GM21717 (cell line): ENCODE data around the gene RBL2.

Experiments used
- ATAC-seq: cut with Tn5 transposase; IDR thresholded peaks from one replicate; pipeline ENCODE4 v1.9.1; 2021; ENCODE audit warnings: mild to moderate bottlenecking, moderate library complexity; ENCODE audit not compliant: unreplicated experiment

The RBL2 gene

DNA sequence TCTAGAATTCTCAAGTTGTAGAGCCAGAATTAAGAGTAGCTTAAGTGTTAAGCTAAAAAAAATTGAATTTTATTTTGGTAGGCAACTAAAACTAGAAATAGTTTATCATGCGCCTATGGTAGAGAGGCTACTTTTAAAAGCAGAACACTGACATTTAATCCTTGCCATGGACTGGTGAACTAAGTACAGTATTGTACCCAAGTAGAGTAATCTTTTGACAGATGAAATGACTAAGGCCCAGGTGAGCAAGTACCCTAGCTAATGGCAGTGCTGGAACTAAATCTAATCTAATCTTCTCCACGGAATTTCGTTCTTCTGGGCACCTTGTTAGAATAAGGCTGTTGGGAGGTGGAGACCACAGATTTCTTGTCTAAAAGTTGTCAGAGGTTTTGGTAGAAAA lies 11.8 kb downstream of the RBL2 start:
- no peak for ATAC-seq

DNA sequence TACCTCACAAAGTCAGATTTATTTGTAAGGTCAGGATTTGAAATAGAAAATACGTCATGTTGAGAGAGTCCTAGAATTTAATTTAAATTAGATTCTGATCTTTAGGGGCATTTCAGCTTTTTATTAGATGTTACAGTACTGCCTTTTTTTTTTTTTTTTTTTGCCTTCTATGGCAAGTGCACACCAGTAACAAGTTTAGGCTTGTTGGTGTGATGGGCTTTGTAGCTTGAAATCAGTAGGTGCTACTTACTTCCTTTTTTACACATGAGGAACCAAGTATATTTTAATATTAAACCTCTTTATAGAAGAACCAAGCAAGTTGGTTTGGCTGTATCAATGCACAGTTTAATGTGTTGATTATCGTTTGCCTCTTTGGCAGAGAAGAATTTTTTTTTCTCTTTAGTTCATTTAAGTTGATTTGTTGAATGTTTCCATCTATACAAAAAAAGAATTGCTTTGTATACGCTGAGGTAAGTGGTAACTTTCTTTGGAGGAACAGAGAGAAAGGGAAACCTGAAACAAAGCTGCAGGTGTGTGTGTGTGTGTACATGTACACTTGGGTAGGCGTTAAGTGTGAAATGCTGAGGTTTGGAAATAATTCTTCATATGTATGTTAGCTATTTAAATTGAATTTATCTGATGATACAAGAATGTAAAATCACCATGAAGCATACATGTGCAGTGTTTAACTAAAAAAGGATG lies 15.7 kb downstream of the RBL2 start:
- ATAC-seq, result peak; percentile 61

DNA sequence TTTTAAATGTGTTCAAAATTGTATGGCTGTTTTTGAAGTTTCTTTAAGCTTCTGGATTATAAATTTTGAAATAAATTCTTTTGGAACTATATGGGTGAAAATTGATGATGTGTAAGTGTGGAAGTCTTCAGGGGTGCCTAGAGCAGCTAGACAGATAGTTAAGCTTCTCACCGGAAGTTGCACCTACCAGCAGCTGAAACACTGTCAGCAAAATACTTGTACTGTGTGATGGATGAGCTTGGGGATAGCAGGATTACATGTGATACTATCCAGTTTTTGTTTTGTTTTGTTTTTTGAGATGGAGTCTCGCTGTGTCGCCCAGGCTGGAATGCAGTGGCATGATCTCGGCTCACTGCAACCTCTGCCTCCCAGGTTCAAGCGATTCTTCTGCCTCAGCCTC lies 19.7 kb downstream of the RBL2 start:
- no peak for ATAC-seq

DNA sequence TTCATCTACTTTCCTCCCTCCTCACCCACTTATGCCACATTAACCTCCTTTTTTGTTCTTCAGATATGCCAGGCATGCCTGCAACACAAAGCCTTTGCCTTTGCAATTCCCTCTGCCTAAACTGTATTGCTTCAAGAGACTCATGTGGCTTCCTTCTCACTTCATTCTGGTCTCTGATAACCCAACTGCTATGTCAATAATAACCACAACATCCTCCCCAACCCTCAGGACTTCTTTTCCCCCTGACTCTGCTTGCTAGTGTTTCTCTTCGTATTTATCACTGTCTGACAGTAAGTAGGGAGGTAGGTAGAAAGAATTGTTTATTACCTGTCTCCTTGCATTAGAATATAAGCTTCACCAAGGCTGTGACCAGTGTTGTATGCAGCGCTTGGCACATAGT lies 22.4 kb downstream of the RBL2 start:
- no peak for ATAC-seq

DNA sequence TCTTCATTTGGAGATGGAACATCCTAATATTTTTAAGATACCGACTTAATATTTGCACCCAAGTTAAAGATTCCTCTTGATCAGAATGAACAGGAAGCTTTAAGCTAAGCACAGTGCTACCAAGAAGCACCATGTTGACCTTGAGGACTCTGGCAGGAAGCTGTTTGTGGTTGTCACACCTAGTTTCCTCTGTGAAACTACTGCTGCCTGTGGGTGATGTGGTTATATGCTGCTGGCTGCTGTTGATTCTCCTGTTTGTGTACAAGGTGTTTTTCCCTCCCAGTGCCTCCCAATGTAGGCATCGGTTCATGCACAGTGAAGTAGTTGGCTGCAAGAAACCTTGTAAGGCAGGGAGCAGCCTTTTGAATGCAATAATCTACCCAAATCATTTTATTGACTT lies 23.4 kb downstream of the RBL2 start:
- peak; percentile 100 for ATAC-seq

DNA sequence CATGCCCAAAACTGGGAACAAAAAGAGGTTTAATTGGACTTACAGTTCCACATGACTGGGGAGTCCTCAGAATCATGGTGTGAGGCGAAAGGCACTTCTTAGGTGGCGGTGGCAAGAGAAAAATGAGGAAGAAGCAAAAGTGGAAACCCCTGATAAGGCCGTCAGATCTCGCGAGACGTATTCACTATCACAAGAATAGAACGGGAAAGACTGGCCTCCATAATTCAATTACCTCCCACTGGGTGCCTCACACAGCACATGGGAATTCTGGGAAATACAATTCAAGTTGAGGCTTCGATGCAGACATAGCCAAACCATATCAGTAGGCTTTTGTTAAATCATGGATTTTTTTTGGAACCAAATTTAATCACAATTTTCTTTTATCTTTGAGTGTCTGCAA lies 24.4 kb downstream of the RBL2 start:
- no peak for ATAC-seq

DNA sequence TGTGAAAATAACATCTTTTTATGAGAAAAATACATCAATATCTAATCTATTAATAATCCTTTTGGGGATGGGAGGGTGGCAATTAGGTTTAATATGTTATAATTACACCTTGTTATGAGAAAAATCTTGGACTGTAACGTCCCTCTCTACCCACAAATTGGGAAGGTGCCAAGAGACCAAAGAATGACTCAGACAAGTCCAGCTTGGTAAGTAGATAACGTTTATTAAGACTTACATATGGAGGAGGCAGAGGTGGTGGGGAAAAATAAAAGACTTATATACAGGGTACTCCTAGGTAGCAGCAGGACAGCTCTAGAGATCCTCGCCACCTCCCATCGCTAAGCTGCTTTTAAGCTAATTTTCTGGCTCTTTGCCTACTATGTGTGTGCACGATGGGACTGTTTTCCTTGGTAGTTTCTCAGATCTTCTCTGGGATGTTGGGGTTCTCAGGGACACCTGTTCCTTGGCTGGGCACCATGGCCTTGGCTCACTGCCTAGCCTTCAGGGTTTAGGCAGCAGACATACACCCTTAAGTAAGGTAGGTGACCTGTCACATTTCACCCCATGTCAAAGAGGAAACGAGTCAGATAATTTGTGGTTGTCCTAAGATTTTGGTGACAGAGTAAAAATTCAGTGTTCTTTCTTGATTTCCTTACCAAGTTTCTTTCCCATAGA lies 31.5 kb downstream of the RBL2 start:
- no peak for ATAC-seq

DNA sequence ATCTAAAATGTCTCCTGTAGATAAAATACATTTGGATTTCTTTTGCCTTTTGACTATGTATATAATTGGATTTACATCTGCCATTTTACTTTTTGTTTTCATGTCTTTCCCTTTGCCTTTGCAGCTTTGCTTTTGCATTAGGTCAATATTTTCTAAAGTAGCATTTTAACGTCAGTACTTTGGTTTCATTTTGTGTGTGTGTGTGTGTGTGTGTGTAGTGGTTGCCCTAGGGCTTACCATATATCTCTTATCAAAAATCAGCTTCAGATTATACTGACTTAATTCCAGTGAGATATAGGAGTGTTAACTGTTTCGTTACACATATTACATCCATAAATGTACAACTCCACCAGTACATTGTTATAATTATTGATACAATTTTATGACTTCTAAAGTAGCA lies 42.6 kb downstream of the RBL2 start:
- ATAC-seq, result no peak

DNA sequence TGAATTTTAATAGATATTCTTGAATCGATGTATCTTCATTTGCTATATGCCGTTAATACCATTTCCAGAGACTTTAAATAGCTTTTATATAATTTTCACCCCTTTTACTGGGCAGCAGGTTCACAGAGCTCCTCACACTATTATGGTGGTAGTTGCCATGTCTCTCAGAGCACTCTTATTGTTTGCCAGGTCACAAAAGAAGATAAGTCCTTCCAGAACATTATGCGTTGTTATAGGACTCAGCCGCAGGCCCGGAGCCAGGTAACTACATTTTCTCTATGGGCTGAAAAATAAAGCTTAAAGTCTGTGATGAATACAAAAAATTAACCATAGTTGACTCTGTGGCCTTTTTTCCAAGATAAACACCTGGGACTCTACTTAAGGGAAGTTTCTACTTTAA lies 44.7 kb downstream of the RBL2 start:
- ATAC-seq, result no peak

DNA sequence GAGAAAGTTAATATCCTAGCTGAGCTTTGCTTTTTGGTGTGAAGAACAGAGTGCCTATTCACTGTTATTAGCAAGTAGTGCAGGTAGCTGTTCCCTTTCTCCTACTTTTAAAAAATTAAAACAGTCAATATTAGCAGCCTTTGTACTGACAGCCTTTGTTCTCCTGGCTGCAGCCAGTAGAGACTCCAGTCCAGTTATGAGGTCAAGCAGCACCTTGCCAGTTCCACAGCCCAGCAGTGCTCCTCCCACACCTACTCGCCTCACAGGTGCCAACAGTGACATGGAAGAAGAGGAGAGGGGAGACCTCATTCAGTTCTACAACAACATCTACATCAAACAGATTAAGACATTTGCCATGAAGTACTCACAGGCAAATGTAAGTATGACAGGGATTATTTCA lies 46.1 kb downstream of the RBL2 start:
- ATAC-seq, result no peak

DNA sequence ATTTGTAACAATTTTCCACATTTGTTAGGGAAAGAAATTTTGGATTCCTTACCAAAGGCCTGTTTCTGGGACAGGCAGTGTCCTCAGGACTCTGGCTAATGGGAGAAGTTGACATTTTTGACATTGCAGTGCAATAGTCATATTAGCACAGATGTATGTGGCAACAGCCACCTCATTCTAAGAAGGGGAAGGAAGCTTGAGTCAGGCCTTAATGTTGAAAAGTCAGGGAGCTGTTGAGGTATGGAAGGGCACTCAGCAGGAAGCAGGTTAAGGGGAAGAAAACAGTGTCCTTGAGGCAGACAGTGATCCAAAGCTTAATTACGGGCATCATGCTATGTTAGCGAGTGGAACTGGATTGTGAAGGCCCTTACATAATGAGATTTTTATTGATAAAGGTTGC lies 47.9 kb downstream of the RBL2 start:
- no peak for ATAC-seq

DNA sequence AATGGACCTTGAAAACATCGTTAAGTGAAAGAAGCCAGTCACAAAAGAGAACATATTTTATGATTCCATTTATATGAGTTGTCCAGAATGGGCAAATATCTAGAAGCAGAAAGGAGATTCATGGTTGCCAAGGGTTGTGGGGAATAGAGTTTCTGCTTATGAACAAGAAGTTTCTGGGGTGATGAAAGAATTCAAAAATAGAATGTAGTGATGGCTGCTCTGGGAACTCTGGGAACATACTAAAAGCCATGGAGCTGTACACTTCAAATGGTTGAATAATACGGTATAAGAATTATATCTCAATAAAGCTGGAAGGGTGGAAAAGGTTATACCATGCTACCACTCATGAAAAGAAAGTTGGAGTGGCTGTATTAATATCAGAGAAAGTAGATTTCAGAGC lies 50.3 kb downstream of the RBL2 start:
- ATAC-seq, result no peak

DNA sequence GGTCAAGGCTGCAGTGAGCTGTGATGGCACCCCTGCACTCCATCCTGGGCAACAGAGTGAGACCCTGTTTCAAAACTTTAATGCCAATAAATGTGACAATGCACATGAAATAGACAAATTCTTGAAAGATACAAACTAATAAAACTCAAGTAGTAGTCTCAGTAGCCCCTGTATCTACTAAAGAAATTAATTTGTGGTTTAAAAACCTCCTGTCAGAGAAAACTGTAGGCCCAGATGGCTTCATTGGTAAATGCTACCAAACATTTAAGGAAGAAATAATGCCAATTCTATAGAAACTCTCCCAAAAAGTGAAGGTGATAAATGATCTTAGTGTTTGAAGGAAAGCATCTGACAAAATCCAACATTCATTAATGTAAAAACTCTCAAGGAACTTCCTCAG lies 52.0 kb downstream of the RBL2 start:
- ATAC-seq, result no peak

DNA sequence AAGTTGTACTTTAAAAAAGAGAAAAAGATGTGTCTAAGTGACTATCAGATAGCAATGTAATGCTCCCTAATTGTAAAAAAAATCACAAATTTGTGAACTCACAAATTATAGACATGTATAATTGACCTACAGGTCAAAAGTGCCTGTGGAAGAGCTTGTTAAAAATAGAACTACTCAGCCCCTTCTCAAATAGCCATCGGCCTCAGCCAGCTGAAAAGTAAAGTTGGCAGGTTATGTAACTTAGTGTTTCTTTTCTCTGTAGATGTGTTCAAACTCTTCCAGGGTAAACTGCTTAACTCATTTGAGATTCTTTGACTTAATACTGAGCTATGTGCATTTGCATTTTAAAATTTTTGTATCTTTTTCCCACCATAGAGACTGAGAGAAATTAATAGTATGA lies 55.5 kb downstream of the RBL2 start:
- ATAC-seq, result no peak

DNA sequence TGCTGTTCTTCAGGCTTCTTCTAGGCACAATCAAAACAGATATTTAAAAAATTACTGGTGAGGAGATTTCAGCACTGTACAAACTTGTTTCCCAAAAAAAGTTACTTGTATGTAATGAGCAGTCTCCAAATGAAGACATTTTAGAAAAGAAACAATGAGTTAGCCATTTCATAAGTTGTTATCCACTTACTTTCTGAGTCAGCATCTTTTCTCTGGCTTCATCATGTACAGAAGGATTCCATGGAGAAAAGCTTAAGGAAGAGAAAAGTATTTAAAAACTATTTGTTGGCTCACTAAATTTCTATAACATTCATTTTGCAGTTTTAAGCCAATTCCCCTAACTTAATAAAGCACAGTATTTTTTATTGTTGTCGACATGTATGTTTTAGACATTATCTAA lies 58.2 kb downstream of the RBL2 start:
- ATAC-seq, result no peak

DNA sequence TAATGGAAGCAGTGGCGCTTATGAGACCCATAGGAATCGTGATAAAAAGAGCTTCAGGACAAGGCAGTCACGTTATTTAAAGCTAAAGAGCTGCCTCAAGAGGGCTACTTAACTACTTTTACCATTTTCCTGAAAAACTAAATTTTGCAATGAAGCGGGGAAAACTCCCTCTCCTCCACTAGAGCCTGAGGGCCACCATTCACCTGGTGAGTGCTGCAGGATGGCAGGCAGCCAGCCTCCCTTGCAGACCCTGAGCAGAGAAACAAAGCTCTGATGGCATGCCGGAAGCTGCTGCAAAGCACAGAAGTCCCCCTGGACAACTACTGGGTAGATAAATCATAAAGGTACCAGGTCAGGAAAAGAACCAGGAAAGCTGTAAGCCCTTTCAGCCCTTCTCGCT lies 60.4 kb downstream of the RBL2 start:
- no peak for ATAC-seq

DNA sequence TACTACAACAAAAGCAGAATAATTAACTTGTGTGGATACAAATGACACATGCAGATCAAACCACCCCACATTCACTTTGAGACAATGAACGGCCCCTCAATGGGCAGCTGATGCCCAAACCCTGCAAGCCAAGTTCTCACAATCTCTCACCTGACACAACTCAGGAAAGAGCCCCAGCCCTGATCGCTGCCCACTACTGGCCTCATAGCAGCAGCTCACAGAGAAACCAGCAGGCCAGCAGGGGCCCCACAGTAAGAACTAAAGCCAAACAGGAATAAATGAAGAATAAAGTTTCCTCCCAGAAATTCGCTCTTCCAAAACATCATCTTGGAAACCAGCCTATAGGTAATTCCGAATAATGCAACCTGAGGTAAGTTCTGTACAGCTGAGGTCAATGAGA lies 61.1 kb downstream of the RBL2 start:
- no peak for ATAC-seq

DNA sequence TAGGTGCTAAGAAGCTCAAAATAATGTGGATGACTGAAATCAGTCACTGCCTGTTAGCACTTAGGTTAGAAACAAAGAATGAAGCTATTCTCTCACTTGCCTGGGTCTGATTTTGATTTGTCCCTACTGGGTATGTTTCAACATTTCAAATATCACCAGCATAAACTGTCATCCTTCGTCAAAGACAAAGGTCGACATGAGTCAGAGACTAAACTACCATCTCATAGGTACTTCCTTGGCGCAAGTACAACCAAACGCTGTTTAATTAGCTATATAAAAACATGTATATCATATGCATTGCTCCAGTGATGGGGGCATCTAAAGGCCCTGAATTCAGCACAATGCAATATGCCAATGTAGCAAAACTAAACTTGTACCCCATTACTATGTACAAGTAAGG lies 64.7 kb downstream of the RBL2 start:
- no peak for ATAC-seq

DNA sequence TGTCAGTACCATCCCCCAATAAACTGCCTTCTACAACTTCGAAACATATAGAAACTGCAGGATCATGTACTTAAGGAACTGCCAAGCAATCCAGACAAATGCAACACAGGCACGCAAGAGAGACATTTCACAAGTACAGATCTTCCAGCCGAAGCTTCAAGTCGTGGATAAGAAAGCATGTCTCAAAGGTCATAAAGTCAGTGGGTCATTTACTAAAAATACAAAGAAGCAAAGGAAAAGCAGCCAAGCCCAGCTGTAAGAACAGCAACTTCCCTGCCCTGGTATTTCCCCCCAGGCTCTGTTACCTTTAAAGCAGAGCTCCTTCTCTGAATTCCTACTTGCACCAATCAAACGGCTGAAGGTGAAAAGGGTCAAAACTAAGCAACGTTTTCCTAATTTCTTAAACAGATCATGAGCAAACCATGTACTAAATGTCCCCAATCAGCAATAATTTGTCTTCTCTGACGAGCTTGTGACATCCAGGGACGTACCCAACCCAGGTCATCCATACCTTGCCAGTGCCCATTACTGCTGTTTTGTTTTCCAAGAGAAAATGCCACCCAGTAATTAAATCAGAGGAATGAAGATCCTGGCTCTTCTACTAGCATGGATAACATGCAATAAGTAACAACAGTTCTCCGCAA lies 67.1 kb downstream of the RBL2 start:
- no peak for ATAC-seq

DNA sequence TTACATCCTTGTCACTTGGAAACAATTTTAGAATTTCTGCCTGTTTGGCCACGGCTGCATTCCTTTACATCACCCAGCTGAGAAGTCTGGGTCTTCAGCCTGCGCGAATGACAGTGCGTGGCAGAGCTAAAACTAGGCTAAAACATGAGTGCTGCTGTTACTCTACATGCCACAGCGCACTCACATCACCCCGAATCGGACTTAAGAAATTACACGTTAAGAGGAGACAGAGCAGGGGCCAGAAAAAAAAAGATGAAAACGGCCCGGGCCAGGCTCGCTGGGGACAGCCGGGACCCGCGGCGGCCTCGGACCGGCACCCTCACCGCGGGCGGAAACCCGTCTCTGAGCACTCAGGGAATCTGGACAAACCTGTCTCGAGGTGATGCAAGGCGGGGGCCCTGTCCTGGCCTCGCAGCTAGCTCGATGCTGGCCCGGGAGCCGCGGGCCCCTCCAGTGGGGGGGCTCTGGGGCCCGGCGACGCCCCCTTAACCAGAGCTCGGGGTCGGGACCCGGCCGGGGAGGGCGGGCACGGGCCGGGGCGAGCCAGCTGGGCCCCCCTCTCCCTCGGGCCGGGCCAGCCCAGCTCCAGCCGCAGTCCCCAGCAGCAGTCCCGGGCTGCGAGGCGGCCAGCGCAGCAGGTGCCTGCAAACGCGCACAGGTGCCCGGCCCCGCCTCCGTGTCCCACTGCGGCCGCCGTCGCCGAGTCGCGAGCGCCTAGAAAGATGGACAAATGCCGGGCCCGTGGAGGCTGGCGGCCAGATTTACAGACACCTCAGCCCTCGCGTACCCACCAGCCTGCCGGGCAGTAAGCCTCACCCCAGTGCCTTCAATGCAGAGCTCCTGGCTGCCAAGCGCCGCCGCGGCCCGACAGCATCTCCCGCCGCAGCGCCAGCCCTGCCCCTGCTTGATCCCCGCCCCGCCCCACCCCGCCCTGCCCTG lies 68.3 kb downstream of the RBL2 start, which contains the start of gene AKTIP:
AKTIP (minus strand) TSS at position 879 of the 939 bp plus-strand sequence. CDS start 2,950 bp downstream, outside the sequence.
- peak; percentile 28 for ATAC-seq

DNA sequence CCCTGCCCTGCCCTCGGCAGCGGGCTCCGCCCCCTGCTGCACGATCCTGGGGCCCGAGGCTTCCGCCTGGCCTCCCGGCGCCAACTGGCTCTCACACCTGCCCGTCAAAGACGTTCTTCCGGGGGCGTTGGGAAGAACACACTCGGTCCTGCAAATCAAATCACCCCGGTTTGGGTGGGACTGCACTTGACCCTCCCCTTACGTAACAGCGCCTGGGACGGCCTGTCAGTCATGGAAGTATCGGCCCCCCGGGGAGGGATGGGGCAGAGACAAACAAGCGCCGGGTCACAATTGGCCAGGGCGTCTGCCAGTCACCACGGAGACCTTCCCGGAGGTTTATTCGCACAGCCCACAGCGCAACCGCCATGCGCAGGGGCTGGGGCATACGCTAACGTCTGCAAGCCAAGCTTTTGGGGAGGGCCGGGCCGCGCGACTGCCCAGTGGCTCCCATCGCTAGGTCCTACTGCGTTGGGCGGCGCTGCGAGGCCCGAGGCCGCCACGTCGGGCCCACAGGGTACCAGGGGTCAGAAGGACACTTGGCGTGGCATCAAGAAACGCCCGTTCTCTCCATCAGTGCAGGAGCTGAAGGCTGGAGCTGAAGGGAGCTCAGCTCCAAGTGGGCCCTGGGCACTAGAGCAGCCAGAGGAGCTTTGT lies 69.1 kb downstream of the RBL2 start:
- peak; percentile 97 for ATAC-seq
